Suprapubic skin (tissue), 4 donors: ENCODE data around the gene MKX.

Experiments
- CTCF ChIP-seq, 2 donors: fragments of 200-600 bp in 1 of 2; fragments of 450-650 bp in 1 of 2; sonication (generic) in 1 of 2; IDR thresholded peaks; one replicate each; pipeline ENCODE4 v1.5.1; 2016 to 2019; ENCODE audit warnings: antibody characterized with exemption in 2 of 2, mild to moderate bottlenecking in 1 of 2, moderate library complexity in 1 of 2
- EP300 ChIP-seq: sonication (generic); formaldehyde crosslinking; IDR thresholded peaks from one replicate; pipeline ENCODE4 v1.6.1; 2017; ENCODE audit warnings: antibody characterized with exemption
- POLR2A ChIP-seq, 2 donors: fragments of 450-650 bp; IDR thresholded peaks; one replicate each; pipeline ENCODE4 v1.6.1; 2017; ENCODE audit warnings: antibody characterized with exemption in 2 of 2, mild to moderate bottlenecking in 2 of 2, moderate library complexity in 2 of 2
- POLR2AphosphoS5 ChIP-seq, 3 donors: sonication (generic); formaldehyde crosslinking; IDR thresholded peaks; one replicate each; pipeline ENCODE4 v1.6.1; 2017; ENCODE audit warnings: antibody characterized with exemption in 3 of 3

GRCh38 chr10:27628621-27629020 is 117.0 kb downstream of the MKX start:
- TF ChIP-seq CTCF (IDR thresholded peaks at IDR 0.05): no peak
- TF ChIP-seq POLR2A (IDR thresholded peaks at IDR 0.05): no peak
- no peak for TF ChIP-seq EP300
- TF ChIP-seq POLR2AphosphoS5 (IDR thresholded peaks at IDR 0.05): no peak
